Endothelial cell of umbilical vein (primary cell): ENCODE measurements around the gene MEI1.

Experiments
- EZH2 ChIP-seq: IDR thresholded peaks from 2 replicates; pipeline ENCODE4 v1.6.1; 2012; ENCODE audit warnings: borderline replicate concordance, low read depth, mild to moderate bottlenecking, moderate library complexity, low read length, inconsistent platforms; ENCODE audit not compliant: severe bottlenecking
- GATA2 ChIP-seq: IDR thresholded peaks from 2 replicates; pipeline ENCODE4 v1.7.0; 2011; ENCODE audit warnings: low read depth, mild to moderate bottlenecking, moderate library complexity, mixed read lengths, low read length; ENCODE audit not compliant: insufficient read length, insufficient read depth
- POLR2A ChIP-seq: IDR thresholded peaks from 2 replicates; pipeline ENCODE4 v1.6.1; 2012; ENCODE audit warnings: low read depth, mild to moderate bottlenecking, control low read depth, low read length
- POLR2AphosphoS5 ChIP-seq: IDR thresholded peaks from 2 replicates; pipeline ENCODE4 v1.6.1; 2012; ENCODE audit warnings: low read depth, mild to moderate bottlenecking, control low read depth, low read length, moderate library complexity; ENCODE audit not compliant: insufficient read depth
- TF ChIP-seq, protein P1 (sequence below), 2 donors: IDR thresholded peaks; 1 replicate in 1 of 2; 2 replicates in 1 of 2; pipeline ENCODE4 v1.5.1; 2011; ENCODE audit warnings: low read length in 2 of 2, mild to moderate bottlenecking in 2 of 2, moderate library complexity in 2 of 2, control low read depth in 1 of 2, inconsistent platforms in 1 of 2, low read depth in 1 of 2; ENCODE audit not compliant: insufficient read depth in 1 of 2; ENCODE audit errors: extremely low read depth in 1 of 2

DNA sequence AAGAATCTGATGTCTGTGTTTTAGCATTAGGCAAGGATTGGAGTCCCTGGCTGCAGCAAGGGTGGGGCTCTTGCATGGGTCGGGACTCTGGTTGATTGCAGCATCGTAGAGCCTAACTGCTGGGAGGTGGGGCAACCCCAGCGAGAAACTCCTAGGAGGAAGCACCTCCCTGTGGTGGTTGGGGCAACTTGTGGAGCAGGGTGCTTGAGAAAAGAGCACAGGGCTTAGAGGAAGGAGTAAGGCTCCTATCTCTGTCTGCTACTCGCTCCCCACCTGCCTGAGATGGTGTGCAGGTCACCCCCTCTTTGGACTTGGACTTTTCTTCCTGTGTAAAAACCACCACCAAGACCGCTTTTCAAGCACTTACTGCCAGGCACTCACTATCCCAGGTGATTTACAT is 149.2 kb downstream of the MEI1 start:
- TF ChIP-seq EZH2 (no peak), POLR2AphosphoS5 (no peak), GATA2 (no peak), POLR2A (no peak)
- TF ChIP-seq, protein P1, sequence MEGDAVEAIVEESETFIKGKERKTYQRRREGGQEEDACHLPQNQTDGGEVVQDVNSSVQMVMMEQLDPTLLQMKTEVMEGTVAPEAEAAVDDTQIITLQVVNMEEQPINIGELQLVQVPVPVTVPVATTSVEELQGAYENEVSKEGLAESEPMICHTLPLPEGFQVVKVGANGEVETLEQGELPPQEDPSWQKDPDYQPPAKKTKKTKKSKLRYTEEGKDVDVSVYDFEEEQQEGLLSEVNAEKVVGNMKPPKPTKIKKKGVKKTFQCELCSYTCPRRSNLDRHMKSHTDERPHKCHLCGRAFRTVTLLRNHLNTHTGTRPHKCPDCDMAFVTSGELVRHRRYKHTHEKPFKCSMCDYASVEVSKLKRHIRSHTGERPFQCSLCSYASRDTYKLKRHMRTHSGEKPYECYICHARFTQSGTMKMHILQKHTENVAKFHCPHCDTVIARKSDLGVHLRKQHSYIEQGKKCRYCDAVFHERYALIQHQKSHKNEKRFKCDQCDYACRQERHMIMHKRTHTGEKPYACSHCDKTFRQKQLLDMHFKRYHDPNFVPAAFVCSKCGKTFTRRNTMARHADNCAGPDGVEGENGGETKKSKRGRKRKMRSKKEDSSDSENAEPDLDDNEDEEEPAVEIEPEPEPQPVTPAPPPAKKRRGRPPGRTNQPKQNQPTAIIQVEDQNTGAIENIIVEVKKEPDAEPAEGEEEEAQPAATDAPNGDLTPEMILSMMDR (IDR thresholded peaks at IDR 0.05; ENCODE audit: extremely low read depth in 1 of 2, insufficient read depth in 1 of 2, low read depth in 1 of 2, low read length in 2 of 2) = no peak
